Measurements from ENCODE around the gene DNAJC12. TPM values are rescaled to one million over a fixed set of nuclear protein-coding genes. Genes with fewer than 3 reads are reported as not detected.
A peak's percentile ranks its signal among the peaks of the same experiment; 100 is the strongest.

The DNAJC12 gene
- total RNA-seq, 2 experiments from 2014 or later: 12.8 to 19.4 TPM

DNA sequence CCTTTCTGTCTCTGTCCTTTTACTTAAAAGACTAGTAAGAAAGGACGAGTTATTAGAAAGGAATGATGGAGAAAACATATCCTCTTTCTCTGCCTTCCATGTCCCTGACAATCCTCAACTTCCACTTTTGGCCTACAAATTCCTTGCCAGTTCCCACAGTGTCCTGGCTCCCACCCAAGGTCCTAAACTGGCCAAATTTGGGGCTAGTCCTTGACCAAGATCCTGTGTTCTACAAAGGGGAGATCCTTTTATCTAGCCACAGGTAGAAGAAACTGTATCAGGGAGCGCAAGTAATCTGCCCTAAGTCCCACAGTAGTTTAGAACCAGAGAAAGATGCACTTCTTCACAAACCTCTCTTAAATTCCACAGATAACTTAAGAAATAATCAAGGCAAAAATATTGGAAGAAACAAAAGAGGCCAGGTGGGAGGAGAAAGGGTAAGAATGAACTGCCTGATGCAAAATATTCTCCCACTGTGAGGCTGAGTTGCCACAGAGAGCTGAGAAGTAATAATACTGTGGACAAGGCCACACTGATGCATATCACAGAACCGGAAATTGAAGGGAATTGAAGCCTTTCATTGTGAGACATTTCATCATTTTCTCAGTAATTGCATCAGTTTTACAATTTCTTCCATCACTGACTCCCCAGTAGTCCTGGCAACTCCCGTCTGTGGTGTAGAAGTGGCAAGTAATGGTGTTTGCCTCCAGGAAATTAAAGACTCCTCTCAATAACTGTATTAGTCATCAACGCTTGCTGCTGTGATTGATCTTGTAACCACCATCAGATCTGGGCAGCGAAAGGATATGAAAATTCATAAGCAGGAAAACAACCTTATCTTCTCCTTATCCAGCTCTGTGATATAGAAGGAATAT, 47.2 kb downstream of the DNAJC12 start:
- Histone ChIP-seq H3K36me3 (ENCODE audit: insufficient read depth, low read length) (no peaks in the 10 kb centered on the region), H3K4me2 (ENCODE audit: low read length) (peak overlapping the region; percentile 18; the same call in 1 of the 2 replicates), H3K4me3 (ENCODE audit: low read depth, low read length, poor library complexity, severe bottlenecking) (no peak overlapping the region), H3K79me2 (ENCODE audit: insufficient read depth, low read depth, low read length) (no peaks in the 10 kb centered on the region), H3K4me1 (ENCODE audit: insufficient read depth, low read length, poor library complexity, severe bottlenecking) (peaks cover 25% of the 10 kb centered on the region), H3K27ac (ENCODE audit: low read depth, low read length, poor library complexity, severe bottlenecking) (no peak overlapping the region), H3K9me2 (ENCODE audit: insufficient read depth, low read length) (no peaks in the 10 kb centered on the region), H3K9me3 (ENCODE audit: low read length) (no peaks in the 10 kb centered on the region), H2AFZ (ENCODE audit: low read length) (peak overlapping the region; percentile 96), H4K20me1 (ENCODE audit: insufficient read depth, low read length) (no peaks in the 10 kb centered on the region)
- CTCF ChIA-PET (ENCODE audit: unreplicated experiment): interaction anchor here (0.5 kb wide), 1 partner anchor 541 kb away, joined by 14 read pairs; the partner anchor contains the start of gene HNRNPH3
- TSS peak; percentile 90 for BruUV-seq (replicated peaks)
- POLR2A ChIA-PET: interaction anchor here (0.9 to 1.2 kb wide), 3 partner anchors 50 to 511 kb away, joined by 3 read pairs; no protein-coding TSS in a partner anchor
- TF ChIP-seq, protein P1, sequence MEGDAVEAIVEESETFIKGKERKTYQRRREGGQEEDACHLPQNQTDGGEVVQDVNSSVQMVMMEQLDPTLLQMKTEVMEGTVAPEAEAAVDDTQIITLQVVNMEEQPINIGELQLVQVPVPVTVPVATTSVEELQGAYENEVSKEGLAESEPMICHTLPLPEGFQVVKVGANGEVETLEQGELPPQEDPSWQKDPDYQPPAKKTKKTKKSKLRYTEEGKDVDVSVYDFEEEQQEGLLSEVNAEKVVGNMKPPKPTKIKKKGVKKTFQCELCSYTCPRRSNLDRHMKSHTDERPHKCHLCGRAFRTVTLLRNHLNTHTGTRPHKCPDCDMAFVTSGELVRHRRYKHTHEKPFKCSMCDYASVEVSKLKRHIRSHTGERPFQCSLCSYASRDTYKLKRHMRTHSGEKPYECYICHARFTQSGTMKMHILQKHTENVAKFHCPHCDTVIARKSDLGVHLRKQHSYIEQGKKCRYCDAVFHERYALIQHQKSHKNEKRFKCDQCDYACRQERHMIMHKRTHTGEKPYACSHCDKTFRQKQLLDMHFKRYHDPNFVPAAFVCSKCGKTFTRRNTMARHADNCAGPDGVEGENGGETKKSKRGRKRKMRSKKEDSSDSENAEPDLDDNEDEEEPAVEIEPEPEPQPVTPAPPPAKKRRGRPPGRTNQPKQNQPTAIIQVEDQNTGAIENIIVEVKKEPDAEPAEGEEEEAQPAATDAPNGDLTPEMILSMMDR (conservative IDR thresholded peaks at IDR 0.05; ENCODE audit: low read length): no peak
- no peak for TF ChIP-seq EZH2phosphoT487 (IDR thresholded peaks at IDR 0.05; ENCODE audit: borderline replicate concordance, low read depth, low read length)
- intact Hi-C loops (cut with micrococcal nuclease; ENCODE audit: unreplicated experiment): loop anchor here (2.0 kb wide), 1 partner anchor 58 kb away; no protein-coding TSS in a partner anchor
- DNase-seq (ENCODE audit: low spot score): peak; percentile 64

DNA sequence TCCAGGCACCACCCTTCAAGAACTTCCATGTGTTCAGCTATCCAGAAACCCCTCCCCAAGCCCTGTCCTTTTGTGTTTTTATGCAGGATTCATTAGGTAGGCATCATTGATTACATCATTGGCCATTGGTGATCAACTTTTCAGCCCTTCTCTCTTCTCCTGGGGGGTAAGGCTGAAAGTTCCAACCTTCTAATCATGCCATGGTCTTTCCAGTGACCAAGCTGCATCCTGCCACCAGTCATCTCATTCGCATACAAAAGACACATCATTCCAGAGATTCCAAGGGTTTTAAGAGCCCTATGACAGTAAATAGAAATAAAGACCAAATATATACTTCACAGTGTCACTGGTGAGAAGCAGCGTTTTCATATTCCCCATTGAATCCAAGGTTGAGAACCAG, 48.2 kb downstream of the DNAJC12 start:
- no peak for DNase-seq (ENCODE audit: low spot score)
- TF ChIP-seq EZH2phosphoT487 (IDR thresholded peaks at IDR 0.05; ENCODE audit: borderline replicate concordance, low read depth, low read length): no peak
- TF ChIP-seq, protein P1 (conservative IDR thresholded peaks at IDR 0.05; ENCODE audit: low read length): no peak
- H3K9me3 ChIP-seq (ENCODE audit: low read length): no peaks in the 10 kb centered on the region
- intact Hi-C loops (cut with micrococcal nuclease; ENCODE audit: unreplicated experiment): loop anchor here (2.0 to 5.0 kb wide), 6 partner anchors 48 to 1108 kb away; partner anchors contain the start of genes DNAJC12 and SIRT1
- ChIA-PET CTCF (ENCODE audit: unreplicated experiment) (no interaction called here), POLR2A (interaction anchor here (0.5 to 1.2 kb wide), 4 partner anchors 48 to 512 kb away, joined by 3 to 8 read pairs (median 3); partner anchors contain the start of gene DNAJC12)
- no peaks in the 10 kb centered on the region for H3K79me2 ChIP-seq (ENCODE audit: insufficient read depth, low read depth, low read length)
- no peak overlapping the region for H3K4me3 ChIP-seq (ENCODE audit: low read depth, low read length, poor library complexity, severe bottlenecking)
- no peaks in the 10 kb centered on the region for H4K20me1 ChIP-seq (ENCODE audit: insufficient read depth, low read length)
- no TSS peak for BruUV-seq (replicated peaks)
- peaks cover 27% of the 10 kb centered on the region for H3K4me1 ChIP-seq (ENCODE audit: insufficient read depth, low read length, poor library complexity, severe bottlenecking)
- H2AFZ ChIP-seq (ENCODE audit: low read length): no peak overlapping the region
- H3K36me3 ChIP-seq (ENCODE audit: insufficient read depth, low read length): no peaks in the 10 kb centered on the region
- no peaks in the 10 kb centered on the region for H3K9me2 ChIP-seq (ENCODE audit: insufficient read depth, low read length)
- no peak overlapping the region for H3K4me2 ChIP-seq (ENCODE audit: low read length)
- H3K27ac ChIP-seq (ENCODE audit: low read depth, low read length, poor library complexity, severe bottlenecking): no peak overlapping the region

All from OCI-LY7 (cell line).